DND-41 (cell line): ENCODE results near the gene ISG15.

Experiments
- EZH2 ChIP-seq: IDR thresholded peaks from 3 replicates; pipeline ENCODE4 v1.6.1; 2012; ENCODE audit warnings: borderline replicate concordance, low read depth, mild to moderate bottlenecking, moderate library complexity, low read length, inconsistent platforms; ENCODE audit not compliant: severe bottlenecking
- TF ChIP-seq, protein P1 (sequence below): IDR thresholded peaks from 2 replicates; pipeline ENCODE4 v1.5.1; 2012; ENCODE audit warnings: borderline replicate concordance, low read length, moderate library complexity, mild to moderate bottlenecking; ENCODE audit not compliant: poor library complexity, severe bottlenecking; ENCODE audit errors: extremely low read depth

DNA sequence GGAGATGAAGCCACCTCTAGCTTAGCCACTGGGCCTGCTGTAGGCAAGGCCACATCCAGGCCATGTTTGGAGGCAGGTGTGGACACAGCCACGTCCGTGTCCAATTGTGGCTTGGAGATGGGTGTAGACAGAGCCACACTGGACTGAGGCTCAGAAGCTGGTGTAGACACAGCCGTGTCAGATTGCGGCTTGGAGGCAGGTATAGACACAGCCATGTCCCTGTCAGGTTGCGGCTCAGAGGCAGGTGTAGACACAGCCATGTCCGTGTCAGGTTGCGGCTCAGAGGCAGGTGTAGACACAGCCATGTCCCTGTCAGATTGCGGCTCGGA, 33.6 kb upstream of the ISG15 start:
- TF ChIP-seq, protein P1, sequence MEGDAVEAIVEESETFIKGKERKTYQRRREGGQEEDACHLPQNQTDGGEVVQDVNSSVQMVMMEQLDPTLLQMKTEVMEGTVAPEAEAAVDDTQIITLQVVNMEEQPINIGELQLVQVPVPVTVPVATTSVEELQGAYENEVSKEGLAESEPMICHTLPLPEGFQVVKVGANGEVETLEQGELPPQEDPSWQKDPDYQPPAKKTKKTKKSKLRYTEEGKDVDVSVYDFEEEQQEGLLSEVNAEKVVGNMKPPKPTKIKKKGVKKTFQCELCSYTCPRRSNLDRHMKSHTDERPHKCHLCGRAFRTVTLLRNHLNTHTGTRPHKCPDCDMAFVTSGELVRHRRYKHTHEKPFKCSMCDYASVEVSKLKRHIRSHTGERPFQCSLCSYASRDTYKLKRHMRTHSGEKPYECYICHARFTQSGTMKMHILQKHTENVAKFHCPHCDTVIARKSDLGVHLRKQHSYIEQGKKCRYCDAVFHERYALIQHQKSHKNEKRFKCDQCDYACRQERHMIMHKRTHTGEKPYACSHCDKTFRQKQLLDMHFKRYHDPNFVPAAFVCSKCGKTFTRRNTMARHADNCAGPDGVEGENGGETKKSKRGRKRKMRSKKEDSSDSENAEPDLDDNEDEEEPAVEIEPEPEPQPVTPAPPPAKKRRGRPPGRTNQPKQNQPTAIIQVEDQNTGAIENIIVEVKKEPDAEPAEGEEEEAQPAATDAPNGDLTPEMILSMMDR = no peak
- TF ChIP-seq EZH2 = no peak
